GM20431 (cell line): ENCODE results near the gene R3HDM2.

Source experiments
- in situ Hi-C: fragments of 300-500 bp; cut with MseI, MboI; formaldehyde crosslinking; loops from one replicate; pipeline ENCODE4 v1.15.0; 2020; ENCODE audit warnings: low sequenced_read_pairs; ENCODE audit not compliant: unreplicated experiment

The R3HDM2 gene

GRCh38 chr12:57213058-57213715 lies 217.7 kb downstream of the R3HDM2 start:
- in situ Hi-C loops = no loop called here

DNA sequence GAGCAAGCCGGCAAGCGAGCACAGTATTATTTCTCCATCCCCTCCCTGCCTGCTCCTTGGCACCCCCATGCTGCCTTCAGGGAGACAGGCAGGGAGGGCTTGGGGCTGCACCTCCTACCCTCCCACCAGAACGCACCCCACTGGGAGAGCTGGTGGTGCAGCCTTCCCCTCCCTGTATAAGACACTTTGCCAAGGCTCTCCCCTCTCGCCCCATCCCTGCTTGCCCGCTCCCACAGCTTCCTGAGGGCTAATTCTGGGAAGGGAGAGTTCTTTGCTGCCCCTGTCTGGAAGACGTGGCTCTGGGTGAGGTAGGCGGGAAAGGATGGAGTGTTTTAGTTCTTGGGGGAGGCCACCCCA lies 218.2 kb downstream of the R3HDM2 start:
- in situ Hi-C loops = no loop called here

GRCh38 chr12:57211791-57212700 lies 218.8 kb downstream of the R3HDM2 start:
- in situ Hi-C loops = no loop called here

DNA sequence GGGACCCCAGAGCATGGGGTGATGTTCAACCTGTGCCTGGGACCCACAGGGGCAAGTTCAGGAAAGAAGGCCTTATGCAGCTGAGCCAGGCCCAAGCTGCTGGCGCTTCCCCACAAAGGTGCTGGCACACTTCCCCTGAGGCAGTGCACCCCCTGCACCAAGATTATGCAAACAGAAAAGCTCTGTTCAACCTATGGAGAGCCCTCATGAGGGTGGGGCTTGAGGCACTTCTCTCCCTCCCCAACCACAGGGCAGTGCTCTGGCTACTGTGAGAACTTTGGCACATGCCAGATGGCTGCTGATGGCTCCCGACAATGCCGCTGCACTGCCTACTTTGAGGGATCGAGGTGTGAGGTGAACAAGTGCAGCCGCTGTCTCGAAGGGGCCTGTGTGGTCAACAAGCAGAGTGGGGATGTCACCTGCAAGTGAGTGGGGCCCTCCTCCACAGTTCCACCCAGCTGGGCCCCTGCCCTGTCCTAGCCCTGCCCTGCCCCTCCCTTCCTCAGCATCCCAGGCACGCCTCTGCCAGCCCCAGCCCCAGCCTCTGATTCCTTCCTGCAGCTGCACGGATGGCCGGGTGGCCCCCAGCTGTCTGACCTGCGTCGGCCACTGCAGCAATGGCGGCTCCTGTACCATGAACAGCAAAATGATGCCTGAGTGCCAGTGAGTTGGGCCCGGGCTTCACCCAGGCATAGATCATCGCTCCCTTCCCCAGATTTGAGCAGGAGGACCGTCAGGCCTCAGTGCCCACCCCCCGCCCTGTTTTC lies 219.7 kb downstream of the R3HDM2 start:
- in situ Hi-C loops = no loop called here

DNA sequence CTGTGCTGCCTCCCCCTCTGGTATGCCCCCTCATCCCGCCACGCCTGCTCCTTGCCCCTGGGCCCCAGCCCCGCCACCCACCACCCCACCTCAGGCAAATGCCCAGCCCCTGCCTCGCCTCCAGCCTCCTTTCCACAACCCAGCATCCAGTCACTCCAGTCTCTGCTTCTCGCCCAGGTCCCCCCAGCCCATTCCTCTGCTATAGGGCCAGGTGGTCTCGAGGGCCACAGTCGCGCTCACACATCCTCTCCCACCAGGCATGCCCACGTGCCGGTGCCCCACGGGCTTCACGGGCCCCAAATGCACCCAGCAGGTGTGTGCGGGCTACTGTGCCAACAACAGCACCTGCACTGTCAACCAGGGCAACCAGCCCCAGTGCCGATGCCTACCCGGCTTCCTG lies 220.4 kb downstream of the R3HDM2 start:
- in situ Hi-C loops = no loop called here

- in situ Hi-C loops = no loop called here
Observed at GRCh38 chr12:57209916-57210315, 220.9 kb downstream of the R3HDM2 start.

DNA sequence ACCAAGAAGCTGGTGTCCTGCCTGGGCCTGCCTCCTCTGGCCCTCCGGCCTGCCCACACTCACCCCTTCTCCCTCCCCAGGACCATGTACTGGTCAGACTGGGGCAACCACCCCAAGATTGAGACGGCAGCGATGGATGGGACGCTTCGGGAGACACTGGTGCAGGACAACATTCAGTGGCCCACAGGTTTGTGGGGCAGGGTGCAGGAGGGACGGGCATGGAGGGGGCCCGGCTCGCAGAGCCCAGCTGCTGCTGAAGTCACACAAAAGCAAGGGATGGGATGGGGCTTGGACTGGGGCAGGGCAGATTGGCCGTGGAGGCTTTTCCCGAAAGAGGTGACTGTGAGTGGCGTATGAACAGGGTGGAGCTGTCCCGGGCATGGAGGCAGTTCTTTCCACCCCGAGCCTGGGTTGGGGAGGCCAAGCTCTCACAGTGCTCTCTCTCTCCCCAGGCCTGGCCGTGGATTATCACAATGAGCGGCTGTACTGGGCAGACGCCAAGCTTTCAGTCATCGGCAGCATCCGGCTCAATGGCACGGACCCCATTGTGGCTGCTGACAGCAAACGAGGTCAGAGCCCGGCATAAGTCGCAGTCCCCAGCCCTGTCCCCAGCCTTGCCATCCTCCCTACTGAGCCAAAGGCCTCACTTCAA lies 222.1 kb downstream of the R3HDM2 start:
- in situ Hi-C loops = no loop called here

DNA sequence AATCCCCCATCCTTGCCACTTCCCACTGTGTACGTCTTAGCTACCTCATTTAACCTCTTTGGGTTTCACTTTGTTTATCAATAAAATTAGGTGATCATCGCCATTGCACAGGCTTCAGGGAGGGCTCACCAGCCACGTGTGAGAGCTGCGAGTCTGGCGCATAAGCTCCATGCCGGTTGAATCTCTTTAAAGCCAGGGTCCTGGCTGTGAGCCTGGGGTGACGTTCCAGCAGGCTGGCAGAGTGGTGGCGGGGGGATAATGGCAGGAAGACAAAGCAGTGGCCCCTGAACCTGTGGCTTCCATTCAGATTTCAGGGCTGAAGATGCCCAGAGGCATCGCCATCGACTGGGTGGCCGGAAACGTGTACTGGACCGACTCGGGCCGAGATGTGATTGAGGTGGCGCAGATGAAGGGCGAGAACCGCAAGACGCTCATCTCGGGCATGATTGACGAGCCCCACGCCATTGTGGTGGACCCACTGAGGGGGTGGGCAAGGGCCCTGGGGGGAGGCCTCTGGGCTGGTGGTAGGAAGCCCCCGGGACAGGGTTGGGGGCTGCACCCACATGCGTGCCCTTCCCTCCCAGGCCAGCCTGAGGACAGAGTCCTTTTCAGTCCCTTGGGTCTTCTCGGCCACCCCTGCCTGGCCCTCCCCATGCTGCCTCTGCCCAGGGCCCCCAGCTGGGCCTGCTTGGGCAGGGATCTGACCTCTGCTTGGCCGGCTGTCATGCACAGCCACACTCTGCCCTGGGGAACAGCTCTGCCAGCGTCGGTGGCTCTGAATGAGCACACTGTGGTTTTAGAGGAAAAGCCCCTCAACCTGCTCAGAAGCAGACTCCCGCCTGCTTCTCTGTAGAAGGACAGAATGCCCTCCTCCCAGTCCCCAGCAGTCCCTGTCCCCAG lies 222.9 kb downstream of the R3HDM2 start:
- in situ Hi-C loops = no loop called here

DNA sequence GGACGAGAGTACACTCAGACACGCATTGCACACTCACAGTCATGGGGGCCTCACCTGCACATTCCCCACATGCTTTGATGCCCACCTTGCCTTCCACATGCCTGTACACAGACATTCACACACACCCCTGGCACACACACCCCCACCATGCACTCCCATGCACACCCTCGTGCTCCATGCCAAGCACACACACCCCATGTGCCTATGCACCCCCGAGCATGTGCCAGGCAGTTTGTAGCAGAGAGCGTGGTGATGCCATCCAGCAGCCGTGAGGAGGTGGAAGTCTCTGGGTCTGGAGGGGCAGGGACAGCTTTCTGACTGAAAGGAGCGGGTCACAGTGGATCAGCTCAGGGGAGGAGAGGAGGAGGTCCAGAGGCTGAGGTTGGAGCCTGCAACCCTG lies 224.9 kb downstream of the R3HDM2 start:
- in situ Hi-C loops = no loop called here

DNA sequence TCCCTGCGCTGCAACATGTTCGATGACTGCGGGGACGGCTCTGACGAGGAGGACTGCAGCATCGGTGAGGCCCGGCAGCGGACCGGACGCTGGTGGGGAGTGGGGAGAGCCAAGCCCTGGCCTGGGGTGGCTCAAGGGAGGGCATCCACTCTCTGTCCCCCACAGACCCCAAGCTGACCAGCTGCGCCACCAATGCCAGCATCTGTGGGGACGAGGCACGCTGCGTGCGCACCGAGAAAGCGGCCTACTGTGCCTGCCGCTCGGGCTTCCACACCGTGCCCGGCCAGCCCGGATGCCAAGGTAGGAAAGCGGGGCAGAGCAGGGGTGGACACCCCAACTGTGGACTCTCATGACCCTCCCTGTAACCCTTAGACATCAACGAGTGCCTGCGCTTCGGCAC lies 225.7 kb downstream of the R3HDM2 start:
- in situ Hi-C loops = no loop called here

- in situ Hi-C loops = no loop called here
Observed at GRCh38 chr12:57204454-57204853, 226.4 kb downstream of the R3HDM2 start.

GRCh38 chr12:57203791-57204190 lies 227.1 kb downstream of the R3HDM2 start:
- in situ Hi-C loops = no loop called here
